ENCODE measurements around the gene PLEKHN1. TPM values are rescaled to one million over a fixed set of nuclear protein-coding genes. Genes with fewer than 3 reads are reported as not detected.

Gene PLEKHN1
- total and polyA plus RNA-seq, 2 of the 4 experiments (the other 2 are of a cell fraction): 0.54 to 2.1 TPM

GRCh38 chr1:952603-953002, 13.7 kb upstream of the PLEKHN1 start:
- Histone ChIP-seq H4K91ac (ENCODE audit: insufficient read depth, low read depth, low read length) (no peak overlapping the region), H3K23ac (ENCODE audit: low read depth, low read length) (no peak overlapping the region), H2AK9ac (replicated peaks; ENCODE audit: low read depth, low read length, poor library complexity) (no peak overlapping the region), H3K14ac (replicated peaks; ENCODE audit: low read depth, low read length) (no peak overlapping the region), H3K27ac (ENCODE audit: insufficient read depth, low read length) (no peak overlapping the region), H3K4ac (ENCODE audit: low read depth, low read length) (no peak overlapping the region), H3K79me1 (ENCODE audit: low read depth in 1 of 2, low read length in 2 of 2) (peaks cover 13 to 42% of the 10 kb centered on the region in 2 experiments), H3K36me3 (ENCODE audit: control insufficient read depth, insufficient read depth, low read length) (peaks cover 81% of the 10 kb centered on the region), H3K9ac (ENCODE audit: low read depth, low read length) (no peak overlapping the region), H3K4me1 (ENCODE audit: control insufficient read depth, insufficient read depth, low read length) (peaks cover under 1% of the 10 kb centered on the region; the same call in 1 of the 2 replicates), H3K18ac (ENCODE audit: low read depth, low read length) (no peak overlapping the region), H2BK15ac (ENCODE audit: low read depth, low read length) (no peak overlapping the region), H4K8ac (ENCODE audit: low read depth in 2 of 2, low read length in 2 of 2) (no peak overlapping the region), H2BK5ac (ENCODE audit: low read depth, low read length, poor library complexity, severe bottlenecking) (no peak overlapping the region), H4K20me1 (ENCODE audit: insufficient read depth, low read length) (peaks cover 22% of the 10 kb centered on the region), H3K4me3 (ENCODE audit: insufficient read depth, low read depth, low read length) (no peak overlapping the region), H3K56ac (ENCODE audit: extremely low read depth, insufficient read depth, low read length) (no peak overlapping the region), H3K9me3 (ENCODE audit: control insufficient read depth, insufficient read depth, low read length) (no peaks in the 10 kb centered on the region), H3K9me1 (ENCODE audit: insufficient read depth, low read length) (peaks cover 9% of the 10 kb centered on the region), H2BK20ac (ENCODE audit: low read depth, low read length) (no peak overlapping the region), H2AFZ (replicated peaks; ENCODE audit: low read length, poor library complexity) (no peak overlapping the region), H4K5ac (ENCODE audit: low read depth, low read length) (no peak overlapping the region), H3K27me3 (ENCODE audit: control insufficient read depth, insufficient read depth, low read length) (no peaks in the 10 kb centered on the region), H2AK5ac (ENCODE audit: low read depth, low read length) (no peak overlapping the region), H3K4me2 (ENCODE audit: low read depth, low read length) (no peak overlapping the region), H2BK120ac (ENCODE audit: low read depth, low read length) (no peak overlapping the region)
- no peak for ATAC-seq (ENCODE audit: low read depth)
- BruUV-seq (replicated peaks): no TSS peak
- ChIA-PET POLR2A (ENCODE audit: unreplicated experiment) (interaction anchor here (0.6 kb wide), 1 partner anchor 13 kb away, joined by 3 read pairs; no protein-coding TSS in a partner anchor), CTCF (no interaction called here)
- WGBS, 2 experiments (ENCODE audit: extremely low coverage in 2 of 2, insufficient read length in 1 of 2): 100% methylated on average over 1 of the region's 7 CpGs; no CpG with 5 or more reads in 1 of the 2 experiments
- DNase-seq: no peak
- intact Hi-C loops (cut with micrococcal nuclease) (no loop called here), in situ Hi-C loops (cut with MboI; ENCODE audit: low sequenced_read_pairs) (no loop called here), dilution Hi-C loops (cut with HindIII; ENCODE audit: low sequenced_read_pairs, unreplicated experiment) (no loop called here)
- no peak for TF ChIP-seq USF2 (IDR thresholded peaks at IDR 0.05; ENCODE audit: low read depth, low read length)
- TF ChIP-seq NFE2L2 (IDR thresholded peaks at IDR 0.05; ENCODE audit: low read depth, low read length): no peak
- no peak for TF ChIP-seq RFX5 (IDR thresholded peaks at IDR 0.05; ENCODE audit: low read depth, low read length)
- TF ChIP-seq CEBPB (IDR thresholded peaks at IDR 0.05; ENCODE audit: low read depth, low read length): no peak
- TF ChIP-seq FOS (IDR thresholded peaks at IDR 0.05; ENCODE audit: low read depth, low read length): no peak
- no peak for TF ChIP-seq MAFK (IDR thresholded peaks at IDR 0.05; ENCODE audit: low read depth, low read length)
- TF ChIP-seq POLR2A (IDR thresholded peaks at IDR 0.05; ENCODE audit: low read depth, low read length): no peak
- TF ChIP-seq RCOR1 (IDR thresholded peaks at IDR 0.05; ENCODE audit: insufficient replicate concordance, low read length): no peak
- no peak for TF ChIP-seq MAZ (IDR thresholded peaks at IDR 0.05; ENCODE audit: borderline replicate concordance, low read depth, low read length)
- no peak for TF ChIP-seq ELK1 (IDR thresholded peaks at IDR 0.05; ENCODE audit: borderline replicate concordance, low read depth, low read length)
- TF ChIP-seq, protein P1, sequence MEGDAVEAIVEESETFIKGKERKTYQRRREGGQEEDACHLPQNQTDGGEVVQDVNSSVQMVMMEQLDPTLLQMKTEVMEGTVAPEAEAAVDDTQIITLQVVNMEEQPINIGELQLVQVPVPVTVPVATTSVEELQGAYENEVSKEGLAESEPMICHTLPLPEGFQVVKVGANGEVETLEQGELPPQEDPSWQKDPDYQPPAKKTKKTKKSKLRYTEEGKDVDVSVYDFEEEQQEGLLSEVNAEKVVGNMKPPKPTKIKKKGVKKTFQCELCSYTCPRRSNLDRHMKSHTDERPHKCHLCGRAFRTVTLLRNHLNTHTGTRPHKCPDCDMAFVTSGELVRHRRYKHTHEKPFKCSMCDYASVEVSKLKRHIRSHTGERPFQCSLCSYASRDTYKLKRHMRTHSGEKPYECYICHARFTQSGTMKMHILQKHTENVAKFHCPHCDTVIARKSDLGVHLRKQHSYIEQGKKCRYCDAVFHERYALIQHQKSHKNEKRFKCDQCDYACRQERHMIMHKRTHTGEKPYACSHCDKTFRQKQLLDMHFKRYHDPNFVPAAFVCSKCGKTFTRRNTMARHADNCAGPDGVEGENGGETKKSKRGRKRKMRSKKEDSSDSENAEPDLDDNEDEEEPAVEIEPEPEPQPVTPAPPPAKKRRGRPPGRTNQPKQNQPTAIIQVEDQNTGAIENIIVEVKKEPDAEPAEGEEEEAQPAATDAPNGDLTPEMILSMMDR (conservative IDR thresholded peaks at IDR 0.05; ENCODE audit: low read depth, low read length): no peak
- no peak for TF ChIP-seq RAD21 (IDR thresholded peaks at IDR 0.05; ENCODE audit: low read length)
- TF ChIP-seq CHD1 (IDR thresholded peaks at IDR 0.05; ENCODE audit: low read depth, low read length): no peak
- TF ChIP-seq MXI1 (IDR thresholded peaks at IDR 0.05; ENCODE audit: borderline replicate concordance, low read depth, low read length): no peak
- TF ChIP-seq SMC3 (IDR thresholded peaks at IDR 0.05; ENCODE audit: low read depth, low read length): no peak
- TF ChIP-seq BHLHE40 (IDR thresholded peaks at IDR 0.05; ENCODE audit: low read depth, low read length): no peak
